H1 (cell line): ENCODE measurements around the gene MYH9.

Source experiments
- CTCF ChIP-seq, 3 experiments: IDR thresholded peaks; 1 replicate in 2 of 3; 2 replicates in 1 of 3; pipeline versions ENCODE4 v1.5.1 to v1.6.1; 2011; ENCODE audit warnings: low read length in 3 of 3, mild to moderate bottlenecking in 3 of 3, inconsistent platforms in 2 of 3, low read depth in 1 of 3, moderate library complexity in 1 of 3; ENCODE audit not compliant: insufficient read depth in 1 of 3; ENCODE audit errors: control extremely low read depth in 1 of 3
- HDAC2 ChIP-seq, 2 experiments: fragments of 300-600 bp in 1 of 2; sonication (generic) in 1 of 2; IDR thresholded peaks; 2 replicates each; pipeline ENCODE4 v1.6.1; 2011 to 2012; ENCODE audit warnings: low read depth in 2 of 2, low read length in 2 of 2, mild to moderate bottlenecking in 2 of 2, moderate library complexity in 2 of 2, borderline replicate concordance in 1 of 2, inconsistent platforms in 1 of 2

GRCh38 chr22:36295247-36295646 lies 92.5 kb downstream of the MYH9 start:
- TF ChIP-seq CTCF (IDR thresholded peaks at IDR 0.05; ENCODE audit: control extremely low read depth in 1 of 3, insufficient read depth in 1 of 3, low read depth in 1 of 3, low read length in 3 of 3): no peak
- TF ChIP-seq HDAC2 (IDR thresholded peaks at IDR 0.05; ENCODE audit: borderline replicate concordance in 1 of 2, low read depth in 2 of 2, low read length in 2 of 2): no peak
